Measurements from ENCODE around the gene WWOX.

GRCh38 chr16:78439646-78440045 lies 340.2 kb downstream of the WWOX start:
- no peak for TF ChIP-seq ZNF274 (IDR thresholded peaks at IDR 0.05; ENCODE audit: low read depth, low read length)
- no peak for TF ChIP-seq YY1 (IDR thresholded peaks at IDR 0.05; ENCODE audit: insufficient read depth, insufficient read length)
- TF ChIP-seq SUZ12 (IDR thresholded peaks at IDR 0.05; ENCODE audit: extremely low read depth, insufficient read depth, insufficient read length): no peak

Measured in NT2/D1 (cell line).